ENCODE data around the gene ISOC1. TPM values are rescaled to one million over a fixed set of nuclear protein-coding genes. Genes with fewer than 3 reads are reported as not detected.

ISOC1 gene
- total and polyA plus RNA-seq, 10 of the 15 experiments (the other 5 are each of a cell fraction or from before 2014, with no cell fraction given), result 12.6 to 61.8 (median 29.9) TPM

GRCh38 chr5:129063483-129064113, 31.0 kb upstream of the ISOC1 start:
- H3K27me3 ChIP-seq (replicated peaks in 1 of 2; ENCODE audit: control insufficient read depth in 2 of 2, insufficient read depth in 2 of 2, low read length in 1 of 2), result no peaks in the 10 kb centered on the region
- no peak overlapping the region for H2AFZ ChIP-seq (ENCODE audit: control insufficient read depth, low read depth, low read length)
- no peaks in the 10 kb centered on the region for H3K9me3 ChIP-seq (replicated peaks; ENCODE audit: control insufficient read depth, insufficient read depth, low read length)
- H3K27ac ChIP-seq (ENCODE audit: control insufficient read depth, insufficient read depth), result no peak overlapping the region
- ATAC-seq, result no peak
- no TSS peak for BruUV-seq (replicated peaks)
- no peak overlapping the region for H3K4me2 ChIP-seq (ENCODE audit: control insufficient read depth, insufficient read depth)
- FAIRE-seq, result no peak
- no peaks in the 10 kb centered on the region for H3K79me2 ChIP-seq (ENCODE audit: control insufficient read depth, insufficient read depth, low read length)
- RAD21 ChIA-PET (ENCODE audit: unreplicated experiment), result no interaction called here
- CTCF ChIA-PET, result no interaction called here
- H3K4me1 ChIP-seq (ENCODE audit: control insufficient read depth, insufficient read depth, low read length), result no peaks in the 10 kb centered on the region
- SMC1A ChIA-PET (ENCODE audit: uncharacterized antibody, unreplicated experiment), result interaction anchor here (0.6 kb wide), 1 partner anchor 328 kb away, joined by 3 read pairs; no protein-coding TSS in a partner anchor
- no peaks in the 10 kb centered on the region for H4K20me1 ChIP-seq (ENCODE audit: control insufficient read depth, insufficient read depth)
- in situ Hi-C loops (cut with MboI) (no loop called here), intact Hi-C loops (cut with micrococcal nuclease; ENCODE audit: unreplicated experiment) (no loop called here)
- WGBS (ENCODE audit: insufficient coverage, insufficient replicate concordance, low lambda C conversion rate, missing lambda C conversion rate), result 50% methylated on average over 1 of the region's 1 CpG
- no peaks in the 10 kb centered on the region for H3K36me3 ChIP-seq (ENCODE audit: control insufficient read depth in 2 of 2, insufficient read depth in 2 of 2, low read length in 1 of 2)
- POLR2A ChIA-PET, result no interaction called here
- H3K9ac ChIP-seq (ENCODE audit: control insufficient read depth, insufficient read depth, low read length), result no peak overlapping the region
- H3K4me3 ChIP-seq, result no peak overlapping the region
- DNase-seq (ENCODE audit: low read depth, low spot score), result no peak
- TF ChIP-seq CEBPB (IDR thresholded peaks at IDR 0.05; ENCODE audit: borderline replicate concordance in 1 of 2, low read depth in 2 of 2, low read length in 2 of 2) (no peak), NR2C1 (IDR thresholded peaks at IDR 0.05) (no peak), ZNF207 (IDR thresholded peaks at IDR 0.05; ENCODE audit: borderline replicate concordance) (no peak), KDM1A (IDR thresholded peaks at IDR 0.05; ENCODE audit: borderline replicate concordance) (no peak), POLR2AphosphoS5 (IDR thresholded peaks at IDR 0.05; ENCODE audit: low read length) (no peak), BACH1 (IDR thresholded peaks at IDR 0.05; ENCODE audit: borderline replicate concordance) (no peak), EP300 (IDR thresholded peaks at IDR 0.05; ENCODE audit: borderline replicate concordance in 1 of 2, control insufficient read depth in 1 of 2, low read depth in 2 of 2, low read length in 2 of 2) (no peak), WRNIP1 (IDR thresholded peaks at IDR 0.05; ENCODE audit: borderline replicate concordance, low read depth, low read length) (no peak), CUX1 (IDR thresholded peaks at IDR 0.05; ENCODE audit: insufficient replicate concordance, low read depth, low read length) (no peak), ZSCAN29 (IDR thresholded peaks at IDR 0.05) (no peak), GABPA (IDR thresholded peaks at IDR 0.05; ENCODE audit: low read depth) (no peak), IKZF2 (IDR thresholded peaks at IDR 0.05) (no peak), IRF3 (IDR thresholded peaks at IDR 0.05) (no peak)
- TF ChIP-seq, protein P1, sequence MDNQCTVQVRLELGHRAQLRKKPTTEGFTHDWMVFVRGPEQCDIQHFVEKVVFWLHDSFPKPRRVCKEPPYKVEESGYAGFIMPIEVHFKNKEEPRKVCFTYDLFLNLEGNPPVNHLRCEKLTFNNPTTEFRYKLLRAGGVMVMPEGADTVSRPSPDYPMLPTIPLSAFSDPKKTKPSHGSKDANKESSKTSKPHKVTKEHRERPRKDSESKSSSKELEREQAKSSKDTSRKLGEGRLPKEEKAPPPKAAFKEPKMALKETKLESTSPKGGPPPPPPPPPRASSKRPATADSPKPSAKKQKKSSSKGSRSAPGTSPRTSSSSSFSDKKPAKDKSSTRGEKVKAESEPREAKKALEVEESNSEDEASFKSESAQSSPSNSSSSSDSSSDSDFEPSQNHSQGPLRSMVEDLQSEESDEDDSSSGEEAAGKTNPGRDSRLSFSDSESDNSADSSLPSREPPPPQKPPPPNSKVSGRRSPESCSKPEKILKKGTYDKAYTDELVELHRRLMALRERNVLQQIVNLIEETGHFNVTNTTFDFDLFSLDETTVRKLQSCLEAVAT (IDR thresholded peaks at IDR 0.05), result no peak
